ENCODE results near the gene PRM1. TPM values are rescaled to one million over a fixed set of nuclear protein-coding genes. Genes with fewer than 3 reads are reported as not detected.

PRM1 gene
- total and polyA plus RNA-seq, 2 of the 13 experiments (the other 11 are each of a cell fraction or from before 2014, with no cell fraction given), result not detected

DNA sequence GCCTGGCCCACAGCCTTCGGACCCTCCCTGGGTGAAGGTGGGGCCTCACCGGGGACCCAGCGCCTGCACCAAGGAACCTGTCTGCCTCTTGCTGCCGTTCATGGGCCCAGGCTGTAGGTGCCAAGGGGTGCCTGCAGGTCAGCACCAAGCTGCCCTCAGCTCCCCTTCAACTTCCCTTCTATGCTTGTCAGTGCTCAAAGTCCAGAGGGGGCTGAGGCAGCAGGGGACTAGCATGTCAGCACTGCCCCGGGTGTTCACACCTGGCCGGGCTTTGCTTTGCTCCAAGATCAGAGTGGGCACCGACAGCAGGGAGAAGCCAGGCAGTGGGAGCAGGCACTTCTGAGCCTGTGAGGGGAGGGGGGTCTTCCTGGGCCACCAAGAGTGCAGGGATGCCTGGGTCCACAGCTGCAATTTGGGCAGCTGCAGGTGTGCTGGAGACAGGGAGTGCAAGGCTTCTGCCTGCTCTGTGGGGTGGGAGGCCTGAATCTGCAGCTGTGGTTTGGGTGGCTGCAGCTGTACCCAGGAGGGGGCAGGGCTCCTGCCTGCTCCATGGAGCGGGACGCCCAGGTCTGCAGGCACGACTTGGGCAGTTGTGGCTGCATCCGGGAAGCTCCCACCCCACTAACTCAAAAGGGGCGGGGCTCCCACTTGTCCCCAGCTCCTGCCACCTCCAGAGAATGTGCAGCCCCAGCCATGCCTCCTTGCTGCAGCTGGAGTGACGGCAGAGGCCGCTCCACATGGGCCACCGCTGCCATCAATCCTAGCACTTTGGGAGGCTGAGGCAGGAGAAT lies 27.6 kb upstream of the PRM1 start (continued):
- no peak for TF ChIP-seq TBL1XR1 (IDR thresholded peaks at IDR 0.05; ENCODE audit: borderline replicate concordance, low read length, partially characterized antibody)
- TF ChIP-seq SETDB1 (CRISPR knock-in tag; IDR thresholded peaks at IDR 0.05; ENCODE audit: borderline replicate concordance), result no peak
- TF ChIP-seq, protein P1, sequence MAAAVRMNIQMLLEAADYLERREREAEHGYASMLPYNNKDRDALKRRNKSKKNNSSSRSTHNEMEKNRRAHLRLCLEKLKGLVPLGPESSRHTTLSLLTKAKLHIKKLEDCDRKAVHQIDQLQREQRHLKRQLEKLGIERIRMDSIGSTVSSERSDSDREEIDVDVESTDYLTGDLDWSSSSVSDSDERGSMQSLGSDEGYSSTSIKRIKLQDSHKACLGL (CRISPR knock-in tag; IDR thresholded peaks at IDR 0.05), result peak; percentile 44; the same call in 1 of the 2 replicates
- TF ChIP-seq, protein P2, sequence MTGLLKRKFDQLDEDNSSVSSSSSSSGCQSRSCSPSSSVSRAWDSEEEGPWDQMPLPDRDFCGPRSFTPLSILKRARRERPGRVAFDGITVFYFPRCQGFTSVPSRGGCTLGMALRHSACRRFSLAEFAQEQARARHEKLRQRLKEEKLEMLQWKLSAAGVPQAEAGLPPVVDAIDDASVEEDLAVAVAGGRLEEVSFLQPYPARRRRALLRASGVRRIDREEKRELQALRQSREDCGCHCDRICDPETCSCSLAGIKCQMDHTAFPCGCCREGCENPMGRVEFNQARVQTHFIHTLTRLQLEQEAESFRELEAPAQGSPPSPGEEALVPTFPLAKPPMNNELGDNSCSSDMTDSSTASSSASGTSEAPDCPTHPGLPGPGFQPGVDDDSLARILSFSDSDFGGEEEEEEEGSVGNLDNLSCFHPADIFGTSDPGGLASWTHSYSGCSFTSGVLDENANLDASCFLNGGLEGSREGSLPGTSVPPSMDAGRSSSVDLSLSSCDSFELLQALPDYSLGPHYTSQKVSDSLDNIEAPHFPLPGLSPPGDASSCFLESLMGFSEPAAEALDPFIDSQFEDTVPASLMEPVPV (CRISPR knock-in tag; IDR thresholded peaks at IDR 0.05), result 0 out of 2 replicates have a peak, but pooled peaks have one; percentile 31
- TF ChIP-seq TRIM24 (CRISPR knock-in tag; IDR thresholded peaks at IDR 0.05), result no peak
- no peak for TF ChIP-seq GZF1 (CRISPR knock-in tag; IDR thresholded peaks at IDR 0.05)
- no peak for TF ChIP-seq MAFG (CRISPR knock-in tag; IDR thresholded peaks at IDR 0.05)
- TF ChIP-seq CCDC6 (CRISPR knock-in tag; IDR thresholded peaks at IDR 0.05), result peak; percentile 90; the same call in 1 of the 2 replicates
- TF ChIP-seq ZIK1 (CRISPR knock-in tag; IDR thresholded peaks at IDR 0.05; ENCODE audit: borderline replicate concordance, low read depth), result peak; percentile 68; the same call in 1 of the 2 replicates
- TF ChIP-seq THAP11 (CRISPR knock-in tag; IDR thresholded peaks at IDR 0.05), result peak; percentile 37; the same call in 1 of the 2 replicates
- peak; percentile 79; the same call in 1 of the 2 replicates for TF ChIP-seq KAT7 (CRISPR knock-in tag; IDR thresholded peaks at IDR 0.05; ENCODE audit: borderline replicate concordance)
- TF ChIP-seq ZNF740 (CRISPR knock-in tag; IDR thresholded peaks at IDR 0.05), result no peak
- no peak for TF ChIP-seq HOXA5 (CRISPR knock-in tag; IDR thresholded peaks at IDR 0.05)
- no peak for TF ChIP-seq SMARCC2 (IDR thresholded peaks at IDR 0.05)
- TF ChIP-seq IRF2 (CRISPR knock-in tag; IDR thresholded peaks at IDR 0.05), result peak; percentile 25; the same call in 1 of the 2 replicates
- peak; percentile 37 for TF ChIP-seq AGO2 (optimal IDR thresholded peaks at IDR 0.05; ENCODE audit: low read depth, low read length)
- peak; percentile 79 for TF ChIP-seq TCF7 (IDR thresholded peaks at IDR 0.05; ENCODE audit: low read depth)
- 0 out of 2 replicates have a peak, but pooled peaks have one; percentile 60 for TF ChIP-seq BRD4 (CRISPR knock-in tag; IDR thresholded peaks at IDR 0.05)
- TF ChIP-seq FOXK1 (CRISPR knock-in tag; IDR thresholded peaks at IDR 0.05; ENCODE audit: borderline replicate concordance, low read depth), result peak; percentile 44; the same call in 1 of the 2 replicates
- TF ChIP-seq ZZZ3 (CRISPR knock-in tag; IDR thresholded peaks at IDR 0.05; ENCODE audit: borderline replicate concordance), result 0 out of 2 replicates have a peak, but pooled peaks have one; percentile 73
- TF ChIP-seq ZNF484 (CRISPR knock-in tag; IDR thresholded peaks at IDR 0.05; ENCODE audit: borderline replicate concordance, low read depth), result no peak
- peak; percentile 87 for TF ChIP-seq PITX1 (CRISPR knock-in tag; IDR thresholded peaks at IDR 0.05)
